ENCODE results near the gene FBXO45. TPM values are rescaled to one million over a fixed set of nuclear protein-coding genes. Genes with fewer than 3 reads are reported as not detected.
"Not testable (repeated sequence)": the region's sequence is repeated elsewhere in the genome, so short reads cannot be mapped to it uniquely, and the experiment has no call there.

FBXO45 gene
- total RNA-seq, 1 donor from 2014 or later = 0.64 TPM

- no peak for DNase-seq (ENCODE audit: low spot score in 2 of 2)
- Histone ChIP-seq H3K4me3 (no peak overlapping the region), H3K27ac (no peak overlapping the region), H3K36me3 (peaks cover 8 to 11% of the 10 kb centered on the region in 2 donors), H3K4me1 (no peaks in the 10 kb centered on the region), H3K9me3 (no peaks in the 10 kb centered on the region), H3K27me3 (no peaks in the 10 kb centered on the region)
- intact Hi-C loops (cut with DNase I) = no loop called here
- no peak for TF ChIP-seq CTCF (IDR thresholded peaks at IDR 0.05)
These were observed 8.6 kb upstream of the FBXO45 start for GRCh38 chr3:196559826-196560225.

DNA sequence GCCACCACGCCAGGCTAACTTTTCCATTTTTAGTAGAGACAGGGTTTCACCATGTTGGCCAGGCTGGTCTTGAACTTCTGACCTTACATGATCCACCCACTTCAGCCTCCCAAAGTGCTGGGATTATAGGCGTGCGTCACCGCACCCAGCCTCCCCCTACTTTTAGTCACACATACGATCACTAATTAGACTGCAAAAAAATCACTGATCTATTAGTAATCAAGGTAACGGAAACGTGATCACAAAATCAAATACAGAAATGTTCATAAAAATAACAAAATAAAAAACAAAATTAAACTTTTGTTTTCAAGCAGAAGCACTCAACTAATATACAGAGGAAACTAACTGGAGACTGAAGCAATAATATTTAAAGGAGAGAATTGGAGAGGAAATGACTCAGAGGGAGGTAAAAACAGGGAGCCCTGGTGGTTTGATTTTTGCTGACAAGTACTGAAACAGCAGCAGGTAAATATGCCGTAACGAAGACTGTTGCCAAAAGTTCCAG lies 4.7 kb upstream of the FBXO45 start:
- H3K36me3 ChIP-seq = peaks cover 8 to 11% of the 10 kb centered on the region in 2 donors
- intact Hi-C loops (cut with DNase I) = no loop called here
- no peaks in the 10 kb centered on the region for H3K9me3 ChIP-seq
- no peak for DNase-seq (ENCODE audit: low spot score in 2 of 2)
- H3K4me1 ChIP-seq = peaks cover 0 to 5% of the 10 kb centered on the region in 2 donors
- no peaks in the 10 kb centered on the region for H3K27me3 ChIP-seq
- no peak for TF ChIP-seq CTCF (IDR thresholded peaks at IDR 0.05)
- no peak overlapping the region for H3K27ac ChIP-seq
- H3K4me3 ChIP-seq = no peak overlapping the region

DNA sequence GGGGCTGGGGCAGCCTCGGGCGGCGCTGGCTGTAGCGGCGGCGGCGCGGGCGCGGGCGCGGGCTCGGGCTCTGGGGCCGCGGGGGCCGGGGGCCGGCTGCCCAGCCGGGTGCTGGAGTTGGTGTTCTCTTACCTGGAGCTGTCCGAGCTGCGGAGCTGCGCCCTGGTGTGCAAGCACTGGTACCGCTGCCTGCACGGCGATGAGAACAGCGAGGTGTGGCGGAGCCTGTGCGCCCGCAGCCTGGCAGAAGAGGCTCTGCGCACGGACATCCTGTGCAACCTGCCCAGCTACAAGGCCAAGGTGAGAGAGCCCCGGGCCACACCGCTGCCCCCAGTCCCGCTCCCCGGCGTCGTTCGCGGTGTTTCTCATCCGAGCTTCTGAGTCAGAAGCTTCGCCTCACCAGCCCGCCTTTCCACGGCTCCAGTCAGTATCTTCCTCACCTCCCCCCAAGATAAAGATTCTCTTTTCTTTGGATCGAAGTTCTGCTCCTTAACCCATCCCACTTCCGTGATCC lies 600 bp downstream of the FBXO45 start:
- H3K36me3 ChIP-seq = no peaks in the 10 kb centered on the region
- DNase-seq (ENCODE audit: low spot score in 2 of 2) = peak in 1 of 2 donors; percentile 62
- H3K4me1 ChIP-seq = peaks cover 8 to 14% of the 10 kb centered on the region in 2 donors
- peak overlapping the region; percentile 60 to 85 for H3K27ac ChIP-seq
- no peak for TF ChIP-seq CTCF (IDR thresholded peaks at IDR 0.05)
- H3K9me3 ChIP-seq = no peaks in the 10 kb centered on the region
- peak overlapping the region; percentile 92 to 94 for H3K4me3 ChIP-seq
- no peaks in the 10 kb centered on the region for H3K27me3 ChIP-seq
- intact Hi-C loops (cut with DNase I) = loop anchor here (2.0 kb wide), 4 partner anchors 66 to 374 kb away; partner anchors contain the start of genes NCBP2, RNF168, SENP5 and UBXN7

DNA sequence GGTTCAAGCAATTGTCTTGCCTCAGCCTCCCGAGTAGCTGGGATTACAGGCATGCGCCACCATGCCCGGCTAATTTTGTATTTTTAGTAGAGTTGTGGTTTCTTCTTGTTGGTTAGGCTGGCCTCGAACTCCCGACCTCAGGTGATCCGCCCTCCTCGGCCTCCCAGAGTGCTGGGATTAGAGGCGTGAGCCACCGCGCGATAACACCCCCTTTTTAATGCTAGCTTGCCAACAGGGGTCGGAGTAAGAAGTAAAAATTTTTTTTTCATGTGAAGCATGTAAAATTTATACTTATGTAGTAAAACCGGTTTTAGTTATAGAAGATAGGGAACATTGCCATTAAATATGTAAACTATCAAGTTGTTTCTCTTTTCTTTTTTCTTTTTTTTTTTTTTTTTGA lies 1.9 kb downstream of the FBXO45 start:
- intact Hi-C loops (cut with DNase I); DNase-seq (ENCODE audit: low spot score in 2 of 2); H3K36me3 ChIP-seq; H3K27me3 ChIP-seq; H3K9me3 ChIP-seq; H3K27ac ChIP-seq: not testable (repeated sequence)
- Histone ChIP-seq H3K4me1 (peaks cover 8 to 14% of the 10 kb centered on the region in 2 donors), H3K4me3 (peak overlapping the region in 1 of 2 donors; percentile 94)

GRCh38 chr3:196572389-196572788 lies 3.9 kb downstream of the FBXO45 start:
- intact Hi-C loops (cut with DNase I) = no loop called here
- no peak overlapping the region for H3K4me3 ChIP-seq
- no peak for DNase-seq (ENCODE audit: low spot score in 2 of 2)

More at GRCh38 chr3:196572389-196572788, 3.9 kb downstream of the FBXO45 start:
- peaks cover 8 to 13% of the 10 kb centered on the region in 2 donors for H3K4me1 ChIP-seq
- no peaks in the 10 kb centered on the region for H3K27me3 ChIP-seq
- peaks cover 0 to under 1% of the 10 kb centered on the region in 2 donors for H3K36me3 ChIP-seq
- no peak overlapping the region for H3K27ac ChIP-seq
- H3K9me3 ChIP-seq = no peaks in the 10 kb centered on the region
- no peak for TF ChIP-seq CTCF (IDR thresholded peaks at IDR 0.05)

Measured in ascending aorta (tissue), 2 donors.